GM03348 (cell line): Measurements from ENCODE around the gene TBCK.
"Not testable (repeated sequence)": the region's sequence is repeated elsewhere in the genome, so short reads cannot be mapped to it uniquely, and the experiment has no call there.

Experiments used
- DNase-seq: peaks from one replicate; pipeline ENCODE4 v3.0.0; 2012; ENCODE audit warnings: low spot score

TBCK gene

GRCh38 chr4:106315968-106316772, at the start of gene TBCK, which contains the start of gene AIMP1:
TSS of gene TBCK (minus strand) at chr4:106316209. CDS start at chr4:106308960, 7,249 bp downstream.
TSS of gene AIMP1 (plus strand) at chr4:106316550. CDS start at chr4:106325010, 8,460 bp downstream.
- DNase-seq, result peak; percentile 87

- peak; percentile 73 for DNase-seq
Observed at GRCh38 chr4:106365613-106366012, 49.6 kb upstream of the TBCK start.

- DNase-seq, result no peak
Observed at GRCh38 chr4:106364282-106364681, 48.3 kb upstream of the TBCK start.

GRCh38 chr4:106362086-106362825, 46.2 kb upstream of the TBCK start:
- no peak for DNase-seq

GRCh38 chr4:106358899-106359298, 42.9 kb upstream of the TBCK start:
- peak; percentile 49 for DNase-seq

GRCh38 chr4:106355193-106355592, 39.2 kb upstream of the TBCK start:
- DNase-seq, result no peak

- DNase-seq, result no peak
Observed at GRCh38 chr4:106353786-106354185, 37.8 kb upstream of the TBCK start.

- no peak for DNase-seq
Observed at GRCh38 chr4:106351016-106351415, 35.0 kb upstream of the TBCK start.

- no peak for DNase-seq
Observed at GRCh38 chr4:106347167-106347566, 31.2 kb upstream of the TBCK start.

GRCh38 chr4:106344647-106344970, 28.6 kb upstream of the TBCK start:
- DNase-seq, result peak; percentile 25

GRCh38 chr4:106343865-106344646, 28.0 kb upstream of the TBCK start:
- DNase-seq, result no peak

- no peak for DNase-seq
Observed at GRCh38 chr4:106340774-106341173, 24.8 kb upstream of the TBCK start.

GRCh38 chr4:106339431-106339830, 23.4 kb upstream of the TBCK start:
- DNase-seq, result no peak

GRCh38 chr4:106338671-106339070, 22.7 kb upstream of the TBCK start:
- no peak for DNase-seq

- no peak for DNase-seq
Observed at GRCh38 chr4:106337916-106338315, 21.9 kb upstream of the TBCK start.

- DNase-seq, result no peak
Observed at GRCh38 chr4:106336618-106337017, 20.6 kb upstream of the TBCK start.

GRCh38 chr4:106334741-106335470, 18.9 kb upstream of the TBCK start:
- DNase-seq, result no peak

GRCh38 chr4:106333186-106333585, 17.2 kb upstream of the TBCK start:
- no peak for DNase-seq

GRCh38 chr4:106329041-106329618, 13.1 kb upstream of the TBCK start:
- DNase-seq, result peak; percentile 53

GRCh38 chr4:106325800-106326199, 9.8 kb upstream of the TBCK start:
- DNase-seq, result no peak

GRCh38 chr4:106323119-106323518, 7.1 kb upstream of the TBCK start:
- no peak for DNase-seq

GRCh38 chr4:106321814-106322213, 5.8 kb upstream of the TBCK start:
- not testable (repeated sequence) for DNase-seq
